Neural cell (in vitro differentiated cells): Measurements from ENCODE around the gene GATB.

Experiments used
- CTCF ChIP-seq: fragments of 450-650 bp; IDR thresholded peaks from 2 replicates; pipeline ENCODE4 v1.5.1; 2014; ENCODE audit warnings: antibody characterized with exemption, mild to moderate bottlenecking, moderate library complexity; ENCODE audit not compliant: poor library complexity, severe bottlenecking
- EP300 ChIP-seq: fragments of 450-650 bp; conservative IDR thresholded peaks from 2 replicates; pipeline ENCODE4 v1.6.1; 2014; ENCODE audit warnings: antibody characterized with exemption, mild to moderate bottlenecking, moderate library complexity; ENCODE audit not compliant: poor library complexity, severe bottlenecking
- EZH2 ChIP-seq: fragments of 200-600, 300-800 bp; shearing (Covaris generic), sonication (generic); IDR thresholded peaks from 2 replicates; pipeline ENCODE4 v1.6.1; 2014; ENCODE audit warnings: antibody characterized with exemption, low read length, borderline replicate concordance, mild to moderate bottlenecking; ENCODE audit not compliant: insufficient read depth, poor library complexity, severe bottlenecking
- SMC3 ChIP-seq: fragments of 450-650 bp; conservative IDR thresholded peaks from 2 replicates; pipeline ENCODE4 v1.6.1; 2014; ENCODE audit warnings: antibody characterized with exemption, mild to moderate bottlenecking, moderate library complexity; ENCODE audit not compliant: poor library complexity

- TF ChIP-seq EZH2 (no peak), CTCF (no peak), SMC3 (no peak), EP300 (no peak)
Observed at GRCh38 chr4:151661873-151662272, 98.9 kb downstream of the GATB start.
